HepG2 (cell line): ENCODE results near the gene BEST2. TPM values are rescaled to one million over a fixed set of nuclear protein-coding genes. Genes with fewer than 3 reads are reported as not detected.

Source experiments
- ATAC-seq: fragments of 200-7000 bp; cut with Tn5 transposase; 3 replicates; pipeline ENCODE4 v1.9.1; 2020; ENCODE audit warnings: mild to moderate bottlenecking, moderate library complexity
- BruUV-seq: library from RNA; stranded (reverse); fragments of 400-500 nt; replicated peaks from 2 replicates; lab custom pipeline; 2021; lab: Mats Ljungman, UMichigan
- CTCF ChIA-PET: fragments of 300-600 bp; formaldehyde crosslinking; extraction: SDS; loops from one replicate; lab custom pipeline; 2021; ENCODE audit warnings: low total read pairs, inconsistent platforms, low intra/inter-chr PET ratio; lab: Yijun Ruan, JAX
- POLR2A ChIA-PET: fragments of 350-600 bp; sonication (Branson Sonifier 250); formaldehyde crosslinking; loops from one replicate; lab custom pipeline; 2020; ENCODE audit warnings: antibody characterized with exemption, inconsistent platforms; lab: Yijun Ruan, JAX
- DNase-seq: peaks from one replicate; pipeline ENCODE4 v3.0.0-alpha.2; 2015; ENCODE audit warnings: low spot score
- FAIRE-seq: peaks from 3 replicates; lab custom pipeline; 2011; peaks lifted over from hg19 to GRCh38; lab: Jason Lieb, UNC
- H2AFZ ChIP-seq: one replicate; pipeline ENCODE4 v1.6.1; 2011; ENCODE audit warnings: low read length, inconsistent platforms
- H3K27ac ChIP-seq: fragments of 300-600 bp; 3 replicates; pipeline ENCODE4 v1.8.0; 2011; ENCODE audit warnings: mixed run types, mild to moderate bottlenecking, mixed read lengths, low read length, inconsistent platforms; ENCODE audit not compliant: insufficient read depth; ENCODE audit errors: extremely low read length
- H3K27me3 ChIP-seq, 2 experiments: fragments of 200-600 bp in 1 of 2; 2 replicates in 1 of 2; 3 replicates in 1 of 2; pipeline versions ENCODE4 v1.6.0 to v1.8.0; 2011; ENCODE audit warnings: low read length in 2 of 2, mild to moderate bottlenecking in 2 of 2, moderate library complexity in 2 of 2, inconsistent platforms in 1 of 2; ENCODE audit not compliant: insufficient read depth in 2 of 2, control insufficient read depth in 1 of 2
- H3K36me3 ChIP-seq, 2 experiments: fragments of 200-600 bp in 1 of 2; replicated peaks in 1 of 2; 2 replicates in 1 of 2; 3 replicates in 1 of 2; pipeline versions ENCODE4 v1.5.1 to v1.8.0; 2011; ENCODE audit warnings: low read length in 2 of 2, inconsistent platforms in 1 of 2; ENCODE audit not compliant: insufficient read depth in 2 of 2, control insufficient read depth in 1 of 2
- H3K4me1 ChIP-seq: 2 replicates; pipeline ENCODE4 v1.5.1; 2012; ENCODE audit warnings: low read length, inconsistent platforms; ENCODE audit not compliant: insufficient read depth
- H3K4me2 ChIP-seq: 2 replicates; pipeline ENCODE4 v1.6.0; 2011; ENCODE audit warnings: low read depth, low read length, inconsistent platforms
- H3K4me3 ChIP-seq, 3 experiments: fragments of 200-600 bp in 1 of 3; sonication (generic), shearing (Covaris generic) in 1 of 3; replicated peaks in 1 of 3; 2 replicates each; pipeline ENCODE4 v1.5.1; 2011 to 2016; ENCODE audit warnings: low read length in 3 of 3, inconsistent platforms in 2 of 3, low read depth in 2 of 3, mild to moderate bottlenecking in 2 of 3, control low read depth in 1 of 3, mixed read lengths in 1 of 3; ENCODE audit not compliant: insufficient read depth in 1 of 3
- H3K79me2 ChIP-seq: one replicate; pipeline ENCODE4 v1.6.1; 2011; ENCODE audit warnings: low read length, inconsistent platforms; ENCODE audit not compliant: insufficient read depth
- H3K9ac ChIP-seq: 2 replicates; pipeline ENCODE4 v1.6.0; 2011; ENCODE audit warnings: mild to moderate bottlenecking, low read depth, low read length, inconsistent platforms; ENCODE audit not compliant: insufficient read depth
- H3K9me3 ChIP-seq: 2 replicates; pipeline ENCODE4 v1.5.1; 2012; ENCODE audit warnings: mild to moderate bottlenecking, low read length
- H4K20me1 ChIP-seq: 2 replicates; pipeline ENCODE4 v1.6.0; 2011; ENCODE audit warnings: inconsistent platforms, mild to moderate bottlenecking, low read length, moderate library complexity; ENCODE audit not compliant: insufficient read depth
- ARID5B ChIP-seq: IDR thresholded peaks from 2 replicates; pipeline ENCODE4 v1.4.0; 2020; ENCODE audit warnings: mild to moderate bottlenecking, missing genetic modification reagents
- DMAP1 ChIP-seq: IDR thresholded peaks from 2 replicates; pipeline ENCODE4 v1.6.1; 2016
- ELF3 ChIP-seq: IDR thresholded peaks from 2 replicates; pipeline ENCODE4 v1.6.1; 2016; ENCODE audit warnings: missing genetic modification reagents, missing compliant biosample characterization
- GATAD1 ChIP-seq: IDR thresholded peaks from 2 replicates; pipeline ENCODE4 v1.6.1; 2016; ENCODE audit warnings: missing genetic modification reagents, missing compliant biosample characterization
- GATAD2A ChIP-seq: IDR thresholded peaks from 2 replicates; pipeline ENCODE4 v1.6.1; 2016
- LCORL ChIP-seq, 2 experiments: fragments of 450-650 bp in 1 of 2; sonication (generic) in 1 of 2; formaldehyde crosslinking in 1 of 2; IDR thresholded peaks; 2 replicates each; pipeline versions ENCODE4 v1.5.0 to v1.6.1; 2017 to 2020; ENCODE audit warnings: antibody characterized with exemption in 1 of 2, missing genetic modification reagents in 1 of 2
- SMAD3 ChIP-seq: sonication (generic); formaldehyde crosslinking; IDR thresholded peaks from 2 replicates; pipeline ENCODE4 v1.4.0; 2020; ENCODE audit warnings: missing genetic modification reagents
- THAP11 ChIP-seq: IDR thresholded peaks from 2 replicates; pipeline ENCODE4 v1.6.1; 2016; ENCODE audit warnings: missing biosample characterization, missing genetic modification reagents
- ZGPAT ChIP-seq: IDR thresholded peaks from 2 replicates; pipeline ENCODE4 v1.6.1; 2016; ENCODE audit warnings: mild to moderate bottlenecking
- ZNF337 ChIP-seq: sonication (generic); formaldehyde crosslinking; IDR thresholded peaks from 2 replicates; pipeline ENCODE4 v1.5.1; 2020; ENCODE audit warnings: missing genetic modification reagents, low read depth, mild to moderate bottlenecking, borderline replicate concordance
- WGBS: methylation state at CpG from one replicate; pipeline ENCODE4 v1.1.6; 2017; ENCODE audit warnings: low lambda C conversion rate; 5-methylcytosine and 5-hydroxymethylcytosine counted together
- in situ Hi-C: cut with HindIII; loops from 2 replicates; pipeline ENCODE4 v1.10.0; 2017; ENCODE audit warnings: low pct_unique_long_range_greater_than_20kb; ENCODE audit not compliant: extremely low pct_ligation_motif_present
- intact Hi-C: fragments of 100-400 bp; cut with micrococcal nuclease; formaldehyde crosslinking; loops from one replicate; pipeline ENCODE4 v1.10.0; 2022; ENCODE audit not compliant: unreplicated experiment
- polyA plus RNA-seq, 8 experiments: library from polyadenylated mRNA; depleted of rRNA in 3 of 8; stranded (reverse) in 7 of 8; unstranded in 1 of 8; fragments of >200 nt; fragmentation: Illumina TruSeq in 4 of 8; extraction: Trizol in 4 of 8; gene quantifications; 2 replicates each; pipeline versions ENCODE4 v1.2.1 to v1.2.3, GENCODE V29; 2011 to 2016; ENCODE audit warnings: low read depth in 4 of 8, missing spikeins in 1 of 8, mixed read lengths in 1 of 8; ENCODE audit not compliant: insufficient read depth in 1 of 8
- total RNA-seq, 5 experiments: library from RNA; depleted of rRNA; stranded (reverse); fragments of >200 nt; fragmentation: Illumina TruSeq; extraction: Trizol; gene quantifications; 2 replicates each; pipeline ENCODE4 v1.2.3, GENCODE V29; 2016; ENCODE audit warnings: low read depth in 1 of 5

BEST2 gene
- total and polyA plus RNA-seq, 2 of the 13 experiments (the other 11 are each of a cell fraction or from before 2014, with no cell fraction given): not detected

GRCh38 chr19:12778017-12778904 is 26.7 kb downstream of the BEST2 start (continued):
- TF ChIP-seq ELF3 (CRISPR knock-in tag) (peak; percentile 24; the same call in 1 of the 2 replicates), ZNF337 (CRISPR knock-in tag) (no peak), LCORL (IDR thresholded peaks at IDR 0.05) (no peak), LCORL (CRISPR knock-in tag; IDR thresholded peaks at IDR 0.05) (peak; percentile 66; the same call in 1 of the 2 replicates), ARID5B (CRISPR knock-in tag) (peak; percentile 7; the same call in 1 of the 2 replicates), THAP11 (CRISPR knock-in tag) (peak; percentile 43; the same call in 1 of the 2 replicates), DMAP1 (0 out of 2 replicates have a peak, but pooled peaks have one; percentile 39)

GRCh38 chr19:12778905-12779161 is 27.2 kb downstream of the BEST2 start:
- no peaks in the 10 kb centered on the region for H3K79me2 ChIP-seq
- H3K4me2 ChIP-seq: peak overlapping the region; percentile 91
- FAIRE-seq: no peak
- ChIA-PET CTCF (interaction anchor here (1.2 to 3.9 kb wide), 2 partner anchors 10 to 17 kb away, joined by 4 to 54 read pairs; no protein-coding TSS in a partner anchor), POLR2A (interaction anchor here (0.6 to 6.4 kb wide), 11 partner anchors 8 to 57 kb away, joined by 3 to 124 read pairs (median 5); partner anchors contain the start of genes JUNB, PRDX2 and THSD8)
- TF ChIP-seq LCORL (IDR thresholded peaks at IDR 0.05) (no peak), LCORL (CRISPR knock-in tag; IDR thresholded peaks at IDR 0.05) (peak; percentile 13; the same call in 1 of the 2 replicates), GATAD2A (CRISPR knock-in tag) (no peak), SMAD3 (CRISPR knock-in tag) (0 out of 2 replicates have a peak, but pooled peaks have one; percentile 16), GATAD1 (CRISPR knock-in tag) (no peak), ZGPAT (CRISPR knock-in tag) (0 out of 2 replicates have a peak, but pooled peaks have one; percentile 10)
- H3K36me3 ChIP-seq: no peaks in the 10 kb centered on the region
- WGBS: 10% methylated on average over 4 of the region's 6 CpGs
- TSS peak; percentile 74 for BruUV-seq
- no peaks in the 10 kb centered on the region; a peak in 1 of 5 replicates for H3K27me3 ChIP-seq
- no peak overlapping the region for H2AFZ ChIP-seq
- H3K9me3 ChIP-seq: no peaks in the 10 kb centered on the region
- intact Hi-C loops: loop anchor here (1.0 kb wide), 1 partner anchor 17 kb away; no protein-coding TSS in a partner anchor
- DNase-seq: no peak
- H3K27ac ChIP-seq: no peak overlapping the region
- peak overlapping the region; percentile 76 to 80 (median 79); a peak in 5 of 6 replicates for H3K4me3 ChIP-seq
- peak overlapping the region; percentile 53 for H3K9ac ChIP-seq
- H3K4me1 ChIP-seq: peaks cover 56% of the 10 kb centered on the region
- ATAC-seq: no peak
- in situ Hi-C loops: no loop called here
- no peaks in the 10 kb centered on the region for H4K20me1 ChIP-seq
